GM23248 (cell line): ENCODE data around the gene VILL. TPM values are rescaled to one million over a fixed set of nuclear protein-coding genes. Genes with fewer than 3 reads are reported as not detected.
"Not testable (repeated sequence)": the region's sequence is repeated elsewhere in the genome, so short reads cannot be mapped to it uniquely, and the experiment has no call there.

ENCODE experiments used
- DNase-seq: peaks from one replicate; pipeline ENCODE4 v3.0.0-alpha.2; 2015
- H2AFZ ChIP-seq: fragments of 200-600 bp; sonication (generic); 2 replicates; pipeline ENCODE4 v1.6.1; 2016; ENCODE audit warnings: antibody characterized with exemption
- H3F3A ChIP-seq: fragments of 200-600 bp; sonication (generic); 2 replicates; pipeline ENCODE4 v1.6.1; 2016; ENCODE audit warnings: mild to moderate bottlenecking, antibody characterized with exemption, mixed run types; ENCODE audit not compliant: insufficient read depth
- H3K27ac ChIP-seq: fragments of 200-600 bp; sonication (generic); 2 replicates; pipeline ENCODE4 v1.5.1; 2016; ENCODE audit warnings: mild to moderate bottlenecking
- H3K27me3 ChIP-seq: fragments of 200-600 bp; sonication (generic); replicated peaks from 2 replicates; pipeline ENCODE4 v1.6.1; 2016; ENCODE audit warnings: mild to moderate bottlenecking; ENCODE audit not compliant: insufficient read depth
- H3K36me3 ChIP-seq: fragments of 200-600 bp; sonication (generic); 2 replicates; pipeline ENCODE4 v1.6.1; 2016; ENCODE audit warnings: low read depth, mild to moderate bottlenecking
- H3K4me1 ChIP-seq: fragments of 200-600 bp; sonication (generic); 2 replicates; pipeline ENCODE4 v1.6.1; 2016; ENCODE audit warnings: mild to moderate bottlenecking; ENCODE audit not compliant: insufficient read depth
- H3K4me2 ChIP-seq: fragments of 200-600 bp; sonication (generic); one replicate; pipeline ENCODE4 v1.6.1; 2016; ENCODE audit warnings: mild to moderate bottlenecking; ENCODE audit not compliant: unreplicated experiment
- H3K4me3 ChIP-seq: fragments of 200-600 bp; sonication (generic); 2 replicates; pipeline ENCODE4 v1.5.1; 2016; ENCODE audit warnings: mild to moderate bottlenecking
- H3K79me2 ChIP-seq: fragments of 200-600 bp; sonication (generic); 2 replicates; pipeline ENCODE4 v1.6.1; 2016; ENCODE audit warnings: mild to moderate bottlenecking; ENCODE audit not compliant: insufficient read depth
- H3K9ac ChIP-seq: fragments of 200-600 bp; sonication (generic); 2 replicates; pipeline ENCODE4 v1.6.1; 2016; ENCODE audit warnings: mild to moderate bottlenecking
- H3K9me2 ChIP-seq: fragments of 200-600 bp; sonication (generic); 2 replicates; pipeline ENCODE4 v1.6.1; 2016; ENCODE audit warnings: mixed run types, mild to moderate bottlenecking, moderate library complexity; ENCODE audit not compliant: insufficient read depth
- H3K9me3 ChIP-seq: fragments of 200-600 bp; sonication (generic); one replicate; pipeline ENCODE4 v1.6.1; 2017; ENCODE audit warnings: low read depth
- H4K20me1 ChIP-seq: fragments of 200-600 bp; sonication (generic); 2 replicates; pipeline ENCODE4 v1.6.0; 2016; ENCODE audit not compliant: insufficient read depth
- EZH2 ChIP-seq: fragments of 200-600 bp; sonication (generic); IDR thresholded peaks from 2 replicates; pipeline ENCODE4 v1.6.1; 2018; ENCODE audit warnings: antibody characterized with exemption, mild to moderate bottlenecking; ENCODE audit not compliant: insufficient read depth, poor library complexity, severe bottlenecking
- EZH2phosphoT487 ChIP-seq: fragments of 200-600 bp; sonication (generic); IDR thresholded peaks from 2 replicates; pipeline ENCODE4 v1.6.1; 2018; ENCODE audit warnings: antibody characterized with exemption, moderate library complexity, mild to moderate bottlenecking, low read depth; ENCODE audit not compliant: insufficient read depth
- WGBS, 2 experiments: methylation state at CpG; one replicate each; pipeline ENCODE4 v1.1.6; 2015 to 2017; ENCODE audit warnings: low lambda C conversion rate in 2 of 2, low coverage in 1 of 2; ENCODE audit errors: missing lambda C conversion rate in 2 of 2; 5-methylcytosine and 5-hydroxymethylcytosine counted together
- in situ Hi-C: fragments of 300-500 bp; cut with MboI; formaldehyde crosslinking; loops from 2 replicates; pipeline ENCODE4 v1.15.0; 2020
- polyA plus RNA-seq: library from polyadenylated mRNA; unstranded; fragments of >200 nt; fragmentation: Nextera tagmentation; extraction: Ambion mirVana; gene quantifications from 2 replicates; pipeline ENCODE4 v1.2.1, GENCODE V29; 2016
- total RNA-seq: library from RNA; depleted of rRNA; stranded (reverse); fragments of >200 nt; shearing (Covaris generic); gene quantifications from 2 replicates; pipeline ENCODE4 v1.2.3, GENCODE V29; 2014

The VILL gene
- total and polyA plus RNA-seq, 2 experiments from 2014 or later = 2.8 to 12.4 TPM

GRCh38 chr3:38047896-38048295 is 57.3 kb downstream of the VILL start:
- Histone ChIP-seq H3K9ac (no peak overlapping the region), H3K4me3 (no peak overlapping the region), H2AFZ (no peak overlapping the region), H3K4me1 (no peaks in the 10 kb centered on the region), H3K79me2 (no peaks in the 10 kb centered on the region), H4K20me1 (no peaks in the 10 kb centered on the region), H3K9me3 (no peaks in the 10 kb centered on the region), H3K9me2 (no peaks in the 10 kb centered on the region), H3F3A (no peaks in the 10 kb centered on the region), H3K36me3 (no peaks in the 10 kb centered on the region), H3K27me3 (no peaks in the 10 kb centered on the region; the same call in 1 of the 2 replicates), H3K27ac (no peak overlapping the region), H3K4me2 (no peak overlapping the region)
- no peak for DNase-seq
- TF ChIP-seq EZH2phosphoT487 = no peak
- TF ChIP-seq EZH2 = no peak
- in situ Hi-C loops = no loop called here
- WGBS, 2 experiments = 0 to 5% methylated on average over 2 of the region's 2 CpGs

DNA sequence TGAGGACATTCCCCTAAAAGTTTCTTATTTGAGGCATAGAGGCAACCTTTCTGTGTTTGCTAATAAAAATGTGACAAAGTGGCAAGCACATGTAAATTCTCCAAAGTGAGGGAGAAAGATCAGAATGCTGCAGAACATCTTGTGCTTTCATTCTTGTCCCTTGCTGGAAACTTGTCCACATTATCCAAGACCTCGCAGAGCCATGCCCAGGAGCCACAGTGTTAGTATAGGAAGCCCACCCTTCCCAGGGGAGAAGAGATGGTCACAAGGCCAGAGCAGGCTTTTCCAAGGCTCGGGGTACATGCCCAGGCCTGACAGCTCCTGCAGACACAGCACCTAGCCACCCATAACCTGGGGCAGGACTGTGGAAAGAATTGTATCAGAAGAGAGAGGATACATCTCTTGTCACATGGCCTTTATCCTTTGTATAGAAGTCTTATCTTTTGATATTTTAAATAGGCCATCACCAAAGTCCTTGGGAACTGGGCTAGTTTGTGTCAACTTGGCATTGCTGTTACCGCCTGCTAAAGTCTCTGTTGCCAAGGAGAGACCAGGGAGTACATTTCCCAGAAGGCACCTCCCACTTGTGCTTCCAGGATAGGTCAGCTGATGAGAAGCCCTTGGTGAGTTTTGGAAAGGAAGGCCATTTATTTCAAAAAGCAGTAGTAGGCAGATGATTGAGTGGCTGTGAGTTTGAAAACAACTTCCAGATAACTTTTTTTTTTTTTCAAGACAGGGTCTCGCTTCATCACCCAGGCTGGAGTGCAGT is 59.0 kb downstream of the VILL start:
- no peak for DNase-seq
- H3K4me3 ChIP-seq = no peak overlapping the region
- in situ Hi-C loops = no loop called here
- H3K4me1 ChIP-seq = no peaks in the 10 kb centered on the region
- H3K27me3 ChIP-seq = no peaks in the 10 kb centered on the region; the same call in 1 of the 2 replicates
- no peak overlapping the region for H3K4me2 ChIP-seq
- H3K27ac ChIP-seq = no peak overlapping the region
- H2AFZ ChIP-seq = no peak overlapping the region
- H3K9ac ChIP-seq = no peak overlapping the region
- H3K79me2 ChIP-seq = no peaks in the 10 kb centered on the region
- H3K9me3 ChIP-seq = no peaks in the 10 kb centered on the region
- TF ChIP-seq EZH2phosphoT487 = no peak
- TF ChIP-seq EZH2 = no peak
- H3K36me3 ChIP-seq = no peaks in the 10 kb centered on the region
- no peaks in the 10 kb centered on the region for H3F3A ChIP-seq
- 10 to 22% methylated on average over 4 of the region's 4 CpGs for WGBS, 2 experiments
- no peaks in the 10 kb centered on the region for H4K20me1 ChIP-seq
- H3K9me2 ChIP-seq = no peaks in the 10 kb centered on the region

GRCh38 chr3:38051131-38051530 is 60.5 kb downstream of the VILL start:
- no peak for TF ChIP-seq EZH2
- TF ChIP-seq EZH2phosphoT487 = no peak
- no peak overlapping the region for H3K9ac ChIP-seq

DNA sequence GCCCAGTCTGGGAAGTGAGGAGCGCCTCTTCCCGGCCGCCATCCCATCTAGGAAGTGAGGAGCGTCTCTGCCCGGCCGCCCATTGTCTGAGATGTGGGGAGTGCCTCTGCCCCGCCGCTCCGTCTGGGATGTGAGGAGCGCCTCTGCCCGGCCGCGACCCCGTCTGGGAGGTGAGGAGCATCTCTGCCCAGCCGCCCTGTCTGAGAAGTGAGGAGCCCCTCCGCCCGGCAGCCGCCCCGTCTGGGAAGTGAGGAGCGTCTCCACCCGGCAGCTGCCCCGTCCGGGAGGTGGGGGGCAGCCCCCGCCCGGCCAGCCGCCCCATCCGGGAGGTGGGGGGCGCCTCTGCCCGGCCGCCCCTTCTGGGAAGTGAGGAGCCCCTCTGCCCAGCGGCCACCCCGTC is 62.7 kb downstream of the VILL start:
- H2AFZ ChIP-seq, H3K4me3 ChIP-seq, H3F3A ChIP-seq, H3K79me2 ChIP-seq, H3K4me2 ChIP-seq, H3K27ac ChIP-seq, H3K9me3 ChIP-seq, H3K9me2 ChIP-seq, H3K9ac ChIP-seq, H4K20me1 ChIP-seq, DNase-seq, H3K36me3 ChIP-seq, H3K4me1 ChIP-seq, H3K27me3 ChIP-seq, in situ Hi-C loops: not testable (repeated sequence)
- WGBS, 2 experiments = 86 to 90% methylated on average over 1 to 23 of the region's 32 CpGs

More at GRCh38 chr3:38051131-38051530, 60.5 kb downstream of the VILL start:
- Histone ChIP-seq H3F3A (no peaks in the 10 kb centered on the region), H3K27ac (no peak overlapping the region), H3K27me3 (no peaks in the 10 kb centered on the region; the same call in 1 of the 2 replicates), H3K79me2 (no peaks in the 10 kb centered on the region), H3K4me2 (no peak overlapping the region), H2AFZ (no peak overlapping the region), H3K4me3 (no peak overlapping the region), H3K36me3 (no peaks in the 10 kb centered on the region), H4K20me1 (no peaks in the 10 kb centered on the region), H3K9me3 (no peaks in the 10 kb centered on the region), H3K9me2 (no peaks in the 10 kb centered on the region), H3K4me1 (no peaks in the 10 kb centered on the region)
- in situ Hi-C loops = no loop called here
- DNase-seq = no peak
- WGBS, 2 experiments = 64 to 67% methylated on average over 13 of the region's 13 CpGs

DNA sequence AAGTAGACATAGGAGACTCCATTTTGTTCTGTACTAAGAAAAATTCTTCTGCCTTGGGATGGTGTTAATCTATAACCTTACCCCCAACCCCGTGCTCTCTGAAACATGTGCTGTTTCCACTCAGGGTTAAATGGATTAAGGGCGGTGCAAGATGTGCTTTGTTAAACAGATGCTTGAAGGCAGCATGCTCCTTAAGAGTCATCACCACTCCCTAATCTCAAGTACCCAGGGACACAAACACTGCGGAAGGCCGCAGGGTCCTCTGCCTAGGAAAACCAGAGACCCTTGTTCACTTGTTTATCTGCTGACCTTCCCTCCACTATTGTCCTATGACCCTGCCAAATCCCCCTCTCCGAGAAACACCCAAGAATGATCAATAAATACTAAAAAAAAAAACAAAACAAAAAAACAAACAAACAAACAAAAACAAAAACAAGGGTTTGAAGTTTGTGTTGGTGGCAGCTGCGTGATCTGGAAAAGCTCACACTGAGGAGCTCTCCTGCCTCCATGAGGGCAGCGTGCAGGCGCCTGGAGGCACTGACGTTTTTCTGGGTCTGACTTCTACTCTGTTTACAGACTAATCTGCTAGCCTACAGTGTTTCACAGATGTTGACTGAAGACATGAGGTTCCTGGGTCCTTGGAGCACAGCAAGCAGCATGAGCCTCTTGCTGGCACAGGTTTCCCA is 63.4 kb downstream of the VILL start:
- WGBS, 2 experiments = 37 to 49% methylated on average over 7 of the region's 9 CpGs
- H3K4me3 ChIP-seq, H3K9ac ChIP-seq, H3K27me3 ChIP-seq, H3K36me3 ChIP-seq, H3K4me1 ChIP-seq, H3F3A ChIP-seq, in situ Hi-C loops, H3K27ac ChIP-seq, H3K4me2 ChIP-seq, H2AFZ ChIP-seq, H3K9me2 ChIP-seq, H4K20me1 ChIP-seq, H3K9me3 ChIP-seq, DNase-seq, H3K79me2 ChIP-seq: not testable (repeated sequence)
